Measurements from ENCODE around the gene XPNPEP3.

- TF ChIP-seq CTCF (conservative IDR thresholded peaks at IDR 0.05; ENCODE audit: low read depth, low read length) (no peak), POLR2A (IDR thresholded peaks at IDR 0.05; ENCODE audit: low read depth, low read length) (no peak)
Observed at GRCh38 chr22:40862537-40862936, 5.6 kb downstream of the XPNPEP3 start.
